Activated gamma-delta T cell treated with Interleukin-2 at 50 U/mL for 16 hours (primary cell): Measurements from ENCODE around the gene TMEM167B.
"Not testable (repeated sequence)": the region's sequence is repeated elsewhere in the genome, so short reads cannot be mapped to it uniquely, and the experiment has no call there.

Source experiments
- DNase-seq: peaks from one replicate; pipeline ENCODE4 v3.0.0-alpha.2; 2020

Gene TMEM167B

DNA sequence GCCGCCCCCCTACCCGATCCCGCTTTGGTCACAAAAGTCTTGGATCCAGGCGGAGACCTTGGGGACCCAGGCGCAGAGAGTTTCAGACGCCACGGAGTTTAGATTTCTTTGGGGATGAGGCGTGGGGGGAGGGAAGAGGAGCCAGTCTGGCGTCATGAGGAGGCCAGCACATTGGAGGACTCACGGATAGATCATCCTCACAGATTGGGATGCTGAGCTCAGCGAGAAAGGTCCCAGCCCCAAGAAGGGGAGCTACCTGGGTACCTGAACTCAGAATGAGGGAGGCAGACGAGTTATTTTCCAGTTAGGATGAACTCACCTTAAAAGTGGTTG, 23.7 kb downstream of the TMEM167B start:
- DNase-seq, result no peak

DNA sequence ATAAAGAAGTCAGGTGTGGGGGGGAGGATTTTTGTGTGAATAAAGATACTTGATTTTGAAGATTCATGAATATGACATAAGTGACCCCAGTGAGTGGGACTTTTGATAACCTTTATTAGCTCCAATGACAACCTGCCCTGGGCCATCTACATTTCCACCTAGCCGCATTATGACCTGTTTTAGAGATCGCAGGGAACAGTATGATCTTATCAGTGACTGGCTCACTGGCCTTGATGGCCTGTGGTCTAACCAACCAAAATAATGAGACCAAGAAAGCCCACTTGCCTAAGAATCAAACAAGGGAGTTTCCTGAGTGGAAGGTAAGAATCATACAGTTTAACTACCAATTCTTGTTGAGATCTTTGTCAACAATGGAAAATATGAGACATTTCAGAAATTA, 25.1 kb downstream of the TMEM167B start:
- no peak for DNase-seq

DNA sequence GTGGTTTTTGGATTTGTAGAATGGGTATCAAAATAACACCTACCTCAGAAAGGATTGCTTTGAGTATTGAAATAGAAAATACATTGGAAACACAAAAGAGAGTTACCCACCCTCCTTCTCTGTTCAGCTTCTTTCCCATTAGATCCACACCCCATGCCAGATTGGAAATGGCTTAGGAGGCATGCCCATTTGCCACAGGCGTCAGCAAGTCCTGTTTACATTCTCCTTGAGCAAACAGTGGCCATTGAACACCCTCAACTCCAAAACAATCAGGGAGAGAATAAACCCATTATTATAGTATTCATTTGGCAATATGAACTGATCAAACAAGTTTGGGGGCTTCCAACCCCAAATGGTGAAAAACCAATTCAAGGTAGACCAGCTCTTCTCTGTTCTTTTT, 25.7 kb downstream of the TMEM167B start:
- DNase-seq, result no peak

DNA sequence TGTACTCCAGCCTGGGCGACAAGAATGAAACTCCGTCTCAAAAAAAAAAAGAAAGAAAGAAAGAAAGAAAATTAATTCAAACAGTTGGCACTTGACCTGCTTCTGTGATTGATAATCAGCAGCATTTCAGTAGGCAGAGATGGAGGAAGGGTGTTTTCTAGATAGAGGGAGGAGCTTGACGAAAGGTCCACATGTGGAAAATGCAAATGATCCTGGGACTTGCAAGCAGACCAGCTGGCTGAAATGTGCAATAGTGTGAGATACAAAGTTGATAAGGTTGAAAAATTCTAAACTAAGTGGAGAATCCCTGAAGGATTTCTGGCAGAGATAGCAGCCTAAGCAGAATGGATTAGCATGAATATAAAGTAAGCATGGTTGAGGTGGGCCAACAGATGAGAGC, 27.5 kb downstream of the TMEM167B start:
- no peak for DNase-seq

DNA sequence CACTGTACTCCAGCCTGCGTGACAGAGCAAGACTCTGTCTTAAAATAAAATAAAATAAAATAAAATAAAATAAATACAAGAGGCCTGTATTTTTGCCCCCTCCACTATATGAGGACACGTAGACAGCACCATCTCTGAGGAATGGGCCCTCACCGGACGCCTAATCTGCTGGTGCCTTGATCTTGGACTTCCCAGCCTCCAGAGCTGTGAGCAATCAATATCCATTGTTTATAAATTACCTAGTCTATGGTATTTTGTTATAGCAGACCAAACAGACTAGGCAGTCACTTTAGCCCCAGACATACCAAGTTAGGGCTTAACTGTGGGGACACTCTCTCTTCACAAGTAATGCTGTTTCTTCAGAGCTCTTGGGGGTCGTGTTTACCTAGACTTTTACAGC, 29.8 kb downstream of the TMEM167B start:
- no peak for DNase-seq

DNA sequence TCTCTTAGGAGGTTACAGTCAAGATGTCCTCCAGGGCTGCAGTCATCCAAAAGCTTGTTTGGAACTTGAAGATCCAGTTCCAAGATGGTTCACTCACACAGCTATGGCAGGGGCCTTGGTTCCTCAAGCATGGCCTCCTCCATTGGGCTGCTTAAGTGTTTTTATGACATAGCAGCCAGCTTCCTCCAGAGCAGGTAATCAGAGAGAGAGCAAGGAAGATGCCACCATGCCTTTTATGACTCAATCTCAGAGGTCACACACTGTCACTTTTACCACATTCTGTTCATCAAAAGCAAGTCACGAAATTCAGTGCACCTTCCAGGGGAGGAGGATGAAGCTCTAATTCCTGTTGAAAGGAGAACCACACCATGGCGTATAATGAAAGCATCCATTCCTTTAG, 40.5 kb downstream of the TMEM167B start:
- DNase-seq, result no peak

DNA sequence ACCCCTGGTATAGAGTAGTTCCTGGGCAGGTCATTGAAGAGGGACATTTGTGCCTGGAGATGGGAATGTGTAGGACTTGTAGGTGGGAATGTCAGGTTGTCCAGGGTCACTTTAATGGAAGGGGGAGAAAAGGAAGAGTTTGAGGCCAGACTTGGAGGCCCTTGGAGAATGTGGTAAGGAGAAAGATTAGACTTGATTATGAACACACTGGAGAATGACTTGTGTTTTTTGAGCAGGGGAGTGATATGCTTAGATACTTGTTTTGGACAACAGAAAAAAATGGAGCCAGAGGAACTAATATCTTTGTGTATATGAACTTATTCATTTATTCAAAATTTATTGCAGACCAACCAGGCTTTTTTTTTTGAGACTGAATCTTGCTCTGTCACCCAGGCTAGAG, 41.2 kb downstream of the TMEM167B start:
- no peak for DNase-seq

DNA sequence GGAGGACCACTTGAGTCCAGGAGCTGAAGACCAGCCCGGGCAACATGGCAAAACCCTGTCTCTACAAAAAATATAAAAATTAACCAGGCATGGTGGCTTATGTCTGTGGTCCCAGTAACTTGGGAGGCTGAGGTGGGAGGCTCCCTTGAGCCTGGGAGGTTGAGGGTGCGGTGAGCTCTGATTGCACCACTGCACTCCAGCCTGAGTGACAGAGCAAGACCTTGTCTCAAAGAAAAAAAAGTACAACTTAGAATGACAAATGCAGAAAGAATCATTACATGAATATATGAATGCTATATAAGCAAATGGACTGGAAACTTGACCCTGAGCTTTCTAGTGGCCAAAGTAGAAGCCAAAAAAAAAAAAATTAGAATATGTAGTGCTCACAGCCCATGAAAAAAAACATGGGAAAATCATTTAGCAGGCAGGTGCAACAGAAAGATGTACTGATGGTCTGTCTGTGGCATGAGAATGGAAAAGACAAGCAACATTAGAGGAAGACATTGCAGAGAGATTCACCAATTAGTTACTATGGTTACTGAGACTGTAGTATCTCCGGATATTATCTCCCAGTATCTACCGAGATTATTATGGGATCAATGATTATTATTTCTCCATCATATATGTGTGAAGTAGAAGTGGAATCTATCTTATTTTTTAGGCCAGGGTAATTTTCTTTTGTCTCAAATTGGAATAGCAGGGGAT, 42.6 kb downstream of the TMEM167B start:
- DNase-seq, result no peak

DNA sequence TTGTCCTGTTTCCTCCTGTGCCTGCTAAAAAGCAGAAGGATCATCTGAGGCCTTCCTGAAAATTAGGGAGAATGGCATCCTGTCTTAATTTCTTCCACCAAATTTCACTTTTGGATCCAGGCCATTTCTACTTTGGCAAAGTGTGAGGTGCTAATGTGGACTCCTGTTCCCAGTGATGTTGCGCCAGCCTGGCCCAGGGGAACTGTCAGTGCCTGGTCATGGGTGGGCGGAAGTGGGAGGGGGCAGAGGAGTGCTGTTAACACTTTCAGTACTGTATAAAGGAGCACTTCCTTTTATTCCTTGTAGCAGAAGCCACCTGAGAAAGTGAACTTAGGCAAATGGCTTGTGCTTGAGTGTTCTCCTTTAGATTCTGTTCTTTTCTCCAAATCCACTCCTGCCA, 43.3 kb downstream of the TMEM167B start:
- DNase-seq, result no peak

DNA sequence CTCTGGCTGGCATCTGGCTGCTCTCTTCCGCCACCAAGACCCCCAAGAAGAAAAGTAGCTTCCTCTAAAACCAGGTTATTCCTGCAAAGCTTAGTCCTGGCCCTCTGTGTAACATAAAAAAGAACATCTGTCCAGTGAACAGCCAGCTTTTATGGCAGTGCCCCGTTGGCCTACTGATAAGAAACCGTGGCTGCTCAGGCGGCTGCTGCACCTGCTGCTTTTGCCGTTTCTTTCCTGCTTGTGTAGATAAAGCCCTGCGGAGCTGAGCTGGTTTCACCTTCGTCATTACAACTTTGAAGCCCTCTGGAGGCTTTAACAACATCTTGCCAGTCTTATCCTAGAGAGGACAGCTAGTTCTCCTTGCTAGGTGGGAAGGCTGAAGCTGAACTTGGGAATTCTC, 43.9 kb downstream of the TMEM167B start:
- no peak for DNase-seq

DNA sequence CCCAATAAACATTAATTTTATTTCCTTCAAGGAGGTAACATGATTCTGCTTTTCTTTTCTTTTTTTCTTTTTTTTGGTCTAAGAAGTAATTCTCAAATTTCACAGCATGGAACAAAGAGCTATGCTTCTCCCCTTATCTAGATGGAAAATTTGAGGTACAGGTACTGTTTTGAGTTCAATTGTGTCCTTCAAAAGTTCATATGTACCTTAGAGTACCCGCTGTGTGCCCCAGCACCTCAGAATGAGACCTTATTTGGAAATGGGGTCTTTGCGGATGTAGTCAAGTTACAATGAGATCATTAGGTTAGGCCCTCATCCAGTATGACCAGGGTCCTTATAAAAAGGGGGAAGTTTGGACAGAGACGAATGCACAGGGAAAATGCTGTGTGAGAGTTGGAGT, 45.4 kb downstream of the TMEM167B start:
- no peak for DNase-seq

DNA sequence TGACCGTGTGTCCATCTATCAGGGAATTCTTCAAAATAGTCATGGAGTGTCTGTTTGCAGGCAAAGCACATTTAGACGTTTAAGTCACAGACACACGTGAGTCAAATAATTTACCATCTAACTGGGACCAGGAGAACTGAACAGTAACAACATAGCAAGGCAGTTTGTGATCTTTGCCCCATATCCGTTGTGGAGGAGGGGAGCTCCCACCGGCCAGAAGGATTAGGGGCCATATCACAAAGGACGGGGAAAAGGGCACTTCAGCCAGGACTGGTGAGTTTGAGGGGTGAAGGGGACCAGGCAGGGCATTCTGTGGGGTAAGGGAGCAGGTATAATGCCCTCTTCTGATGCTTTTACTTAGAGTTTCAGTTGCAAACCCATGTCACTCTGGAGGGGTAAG, 46.2 kb downstream of the TMEM167B start:
- DNase-seq, result no peak

DNA sequence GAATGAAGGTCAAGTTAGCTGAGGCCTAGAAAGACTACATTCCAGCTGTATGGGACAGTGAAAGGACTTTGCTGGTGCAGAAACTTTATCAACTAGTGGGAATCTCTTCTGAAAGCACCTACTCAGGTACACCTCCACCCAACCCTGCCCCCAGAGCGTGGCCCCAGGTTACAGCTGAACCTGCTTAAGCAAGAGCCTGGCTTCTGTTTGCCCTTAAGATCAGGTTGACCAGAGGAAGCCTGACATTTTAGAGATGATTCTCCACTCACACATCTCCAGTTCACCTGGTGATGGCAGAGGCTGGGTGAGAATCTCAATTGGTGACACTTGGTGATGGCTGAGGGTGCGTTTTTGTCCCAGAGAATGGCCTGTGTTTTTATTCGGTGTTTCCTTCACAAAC, 47.4 kb downstream of the TMEM167B start:
- no peak for DNase-seq

DNA sequence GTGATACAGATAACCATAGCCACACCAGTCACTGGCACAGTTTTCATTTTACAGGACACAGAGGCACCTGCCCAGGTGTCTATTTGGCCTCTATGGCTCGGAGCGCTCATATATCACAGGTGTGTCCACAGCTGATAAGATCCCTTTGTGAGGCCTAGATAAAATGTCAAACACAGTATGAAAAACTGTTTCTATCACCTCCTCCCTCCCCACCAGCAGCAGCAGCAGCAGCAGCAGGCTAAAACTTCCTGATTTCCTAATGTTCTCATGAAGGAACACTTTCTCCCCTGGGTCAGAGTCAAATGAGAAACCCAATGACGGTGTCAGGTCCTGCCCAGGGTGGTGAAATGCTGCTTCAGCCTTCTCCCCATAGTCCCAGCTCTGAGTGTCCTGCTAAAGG, 47.8 kb downstream of the TMEM167B start:
- DNase-seq, result no peak

DNA sequence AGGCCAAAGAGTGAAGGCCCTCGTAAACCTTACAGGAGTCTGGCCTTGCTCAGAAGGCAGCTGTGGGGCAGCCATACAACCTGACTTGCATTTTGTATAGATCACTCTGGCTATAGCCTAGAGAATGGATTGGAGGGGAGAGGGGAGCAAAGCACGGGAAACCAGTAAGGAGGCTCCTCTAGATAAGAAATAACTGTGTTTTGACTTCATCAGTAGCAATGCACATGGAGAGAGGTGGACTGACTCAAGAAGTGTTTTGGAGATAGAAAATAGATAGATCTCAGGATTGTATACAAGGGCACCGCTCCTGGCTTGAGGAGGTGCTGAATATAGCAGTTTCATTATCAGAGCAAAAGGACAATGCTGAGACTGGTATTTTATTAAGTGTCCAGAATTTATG, 49.8 kb downstream of the TMEM167B start:
- no peak for DNase-seq

DNA sequence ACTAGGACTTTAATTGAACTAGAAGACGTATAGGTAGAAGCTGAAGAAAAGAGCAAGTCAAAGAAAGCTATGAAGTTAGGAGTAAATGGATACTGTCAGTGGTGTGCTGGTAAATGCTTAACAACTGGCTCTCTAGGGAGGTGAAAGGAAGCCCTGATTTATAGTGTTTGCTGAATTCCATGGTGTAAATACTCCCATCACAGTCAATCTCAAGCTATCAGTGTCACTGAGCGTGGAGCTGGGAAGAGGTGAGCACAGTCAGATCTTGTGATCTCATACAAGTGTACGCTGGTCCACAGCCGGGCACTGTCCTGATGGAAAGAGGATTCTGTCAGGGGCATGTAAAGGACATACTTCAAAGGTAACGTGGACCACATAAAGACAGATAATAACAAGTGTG, 51.7 kb downstream of the TMEM167B start:
- no peak for DNase-seq

DNA sequence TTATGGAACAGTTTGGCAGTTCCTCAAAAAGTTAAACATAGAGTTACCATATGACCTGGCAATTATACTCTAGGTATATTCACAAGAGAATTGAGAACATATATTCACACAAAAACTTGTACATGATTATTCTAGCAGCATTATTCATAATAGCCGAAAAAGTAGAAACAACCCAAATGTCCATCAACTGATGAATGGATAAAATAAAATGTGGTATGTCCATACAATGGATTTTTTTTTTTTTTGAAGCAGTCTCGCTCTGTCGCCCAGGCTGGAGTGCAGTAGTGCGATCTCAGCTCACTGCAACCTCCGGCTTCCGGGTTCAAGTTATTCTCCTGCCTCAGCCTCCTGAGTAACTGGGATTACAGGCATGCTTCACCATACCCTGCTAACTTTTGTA, 52.2 kb downstream of the TMEM167B start:
- not testable (repeated sequence) for DNase-seq
